GM18517 (cell line): ENCODE measurements around the gene SLC16A3.

Experiments used
- ATAC-seq: cut with Tn5 transposase; IDR thresholded peaks from one replicate; pipeline ENCODE4 v1.9.1; 2021; ENCODE audit warnings: mild to moderate bottlenecking, moderate library complexity; ENCODE audit not compliant: unreplicated experiment

Gene SLC16A3

GRCh38 chr17:82280537-82280936 lies 51.7 kb downstream of the SLC16A3 start:
- ATAC-seq, result no peak

GRCh38 chr17:82281076-82281475 lies 52.2 kb downstream of the SLC16A3 start:
- no peak for ATAC-seq

- no peak for ATAC-seq
Observed at GRCh38 chr17:82281502-82282238, 52.8 kb downstream of the SLC16A3 start.

- ATAC-seq, result no peak
Observed at GRCh38 chr17:82282239-82283207, 53.7 kb downstream of the SLC16A3 start.

GRCh38 chr17:82283208-82283749 lies 54.4 kb downstream of the SLC16A3 start:
- ATAC-seq, result no peak

- no peak for ATAC-seq
Observed at GRCh38 chr17:82285141-82285540, 56.3 kb downstream of the SLC16A3 start.

- no peak for ATAC-seq
Observed at GRCh38 chr17:82287013-82287867, 58.4 kb downstream of the SLC16A3 start.

GRCh38 chr17:82287868-82288801 lies 59.3 kb downstream of the SLC16A3 start:
- no peak for ATAC-seq
